HEK293 (cell line): Measurements from ENCODE around the gene ARHGEF4.

Experiments
- CTCF ChIA-PET: fragments of 350-600 bp; formaldehyde crosslinking; extraction: SDS; loops from one replicate; lab custom pipeline; 2021; ENCODE audit warnings: antibody characterized with exemption; lab: Yijun Ruan, JAX
- POLR2A ChIA-PET: fragments of 300-600 bp; formaldehyde crosslinking; extraction: SDS; loops from one replicate; lab custom pipeline; 2020; ENCODE audit warnings: antibody characterized with exemption, inconsistent platforms; lab: Yijun Ruan, JAX
- H3K27ac ChIP-seq: fragments of 200-500 bp; sonication (Bioruptor generic); 2 replicates; pipeline ENCODE4 v1.5.1; 2014; ENCODE audit warnings: low read depth, low read length, control low read depth, inconsistent platforms; ENCODE audit errors: extremely low read depth
- H3K36me3 ChIP-seq, 2 experiments: fragments of 200-500 bp in 1 of 2; sonication (Bioruptor generic) in 1 of 2; 1 replicate in 1 of 2; 2 replicates in 1 of 2; pipeline ENCODE4 v1.5.1; 2014 to 2017; ENCODE audit warnings: inconsistent platforms in 2 of 2, low read length in 2 of 2; ENCODE audit not compliant: control insufficient read depth in 2 of 2, insufficient read depth in 1 of 2
- H3K4me1 ChIP-seq: fragments of 200-500 bp; sonication (Bioruptor generic); 2 replicates; pipeline ENCODE4 v1.5.1; 2014; ENCODE audit warnings: mild to moderate bottlenecking, low read length, inconsistent platforms; ENCODE audit not compliant: control insufficient read depth, insufficient read depth
- H3K4me3 ChIP-seq: 2 replicates; pipeline ENCODE4 v1.5.1; 2011; ENCODE audit warnings: low read depth, mild to moderate bottlenecking, control low read depth, low read length, moderate library complexity
- H3K9me3 ChIP-seq: fragments of 200-500 bp; sonication (Bioruptor generic); 2 replicates; pipeline ENCODE4 v1.5.1; 2014; ENCODE audit warnings: low read depth, low read length, inconsistent platforms; ENCODE audit not compliant: control insufficient read depth, insufficient read depth
- EGR2 ChIP-seq: fragments of 450-650 bp; formaldehyde crosslinking; IDR thresholded peaks from 2 replicates; pipeline ENCODE4 v1.5.1; 2016; ENCODE audit warnings: low read depth, missing biosample characterization, missing genetic modification characterization
- FEZF1 ChIP-seq: fragments of 450-650 bp; formaldehyde crosslinking; IDR thresholded peaks from 2 replicates; pipeline ENCODE4 v1.5.1; 2016; ENCODE audit warnings: missing biosample characterization, missing genetic modification characterization
- KLF16 ChIP-seq: fragments of 450-650 bp; formaldehyde crosslinking; IDR thresholded peaks from 2 replicates; pipeline ENCODE4 v1.5.1; 2017; ENCODE audit warnings: missing biosample characterization, missing genetic modification characterization
- KLF9 ChIP-seq: fragments of 450-650 bp; formaldehyde crosslinking; IDR thresholded peaks from 2 replicates; pipeline ENCODE4 v1.5.1; 2016; ENCODE audit warnings: missing biosample characterization, missing genetic modification characterization, low read depth
- OSR2 ChIP-seq: fragments of 450-650 bp; formaldehyde crosslinking; IDR thresholded peaks from 2 replicates; pipeline ENCODE4 v1.5.1; 2016; ENCODE audit warnings: missing biosample characterization, missing genetic modification characterization
- RBAK ChIP-seq: fragments of 450-650 bp; formaldehyde crosslinking; IDR thresholded peaks from 2 replicates; pipeline ENCODE4 v1.5.1; 2016; ENCODE audit warnings: missing biosample characterization, missing genetic modification characterization
- SP3 ChIP-seq: fragments of 450-650 bp; formaldehyde crosslinking; IDR thresholded peaks from 2 replicates; pipeline ENCODE4 v1.5.1; 2016; ENCODE audit warnings: missing biosample characterization, missing genetic modification characterization
- ZBTB10 ChIP-seq: fragments of 450-650 bp; formaldehyde crosslinking; IDR thresholded peaks from 2 replicates; pipeline ENCODE4 v1.5.1; 2016; ENCODE audit warnings: missing biosample characterization, missing genetic modification characterization
- ZBTB7A ChIP-seq: fragments of 450-650 bp; formaldehyde crosslinking; IDR thresholded peaks from 2 replicates; pipeline ENCODE4 v1.5.1; 2016; ENCODE audit warnings: low read depth, missing biosample characterization, missing genetic modification characterization
- ZNF174 ChIP-seq: fragments of 450-650 bp; formaldehyde crosslinking; IDR thresholded peaks from 2 replicates; pipeline ENCODE4 v1.5.0; 2017; ENCODE audit warnings: missing biosample characterization, mild to moderate bottlenecking, missing genetic modification characterization
- ZNF239 ChIP-seq: fragments of 450-650 bp; formaldehyde crosslinking; IDR thresholded peaks from 2 replicates; pipeline ENCODE4 v1.5.1; 2016; ENCODE audit warnings: missing biosample characterization, missing genetic modification characterization
- ZNF274 ChIP-seq, 2 experiments: fragments of 200-500 bp in 1 of 2; fragments of 450-650 bp in 1 of 2; sonication (Bioruptor generic) in 1 of 2; formaldehyde crosslinking in 1 of 2; IDR thresholded peaks; 2 replicates each; pipeline versions ENCODE4 v1.5.1 to v1.6.1; 2014 to 2016; ENCODE audit warnings: borderline replicate concordance in 1 of 2, inconsistent platforms in 1 of 2, low read length in 1 of 2, missing biosample characterization in 1 of 2, missing genetic modification characterization in 1 of 2
- ZNF280C ChIP-seq: fragments of 450-650 bp; formaldehyde crosslinking; IDR thresholded peaks from 2 replicates; pipeline ENCODE4 v1.5.1; 2016; ENCODE audit warnings: missing biosample characterization, missing genetic modification characterization
- ZNF366 ChIP-seq: fragments of 450-650 bp; formaldehyde crosslinking; conservative IDR thresholded peaks from 2 replicates; pipeline ENCODE4 v1.5.1; 2016; ENCODE audit warnings: missing biosample characterization, missing genetic modification characterization
- ZNF473 ChIP-seq: fragments of 450-650 bp; formaldehyde crosslinking; IDR thresholded peaks from 2 replicates; pipeline ENCODE4 v1.5.1; 2017; ENCODE audit warnings: missing biosample characterization, missing genetic modification characterization
- ZNF660 ChIP-seq: fragments of 450-650 bp; IDR thresholded peaks from 2 replicates; pipeline ENCODE4 v1.5.1; 2018; ENCODE audit warnings: missing biosample characterization, mild to moderate bottlenecking, missing genetic modification characterization
- ZNF701 ChIP-seq: fragments of 450-650 bp; formaldehyde crosslinking; IDR thresholded peaks from 2 replicates; pipeline ENCODE4 v1.5.1; 2016; ENCODE audit warnings: missing biosample characterization, missing genetic modification characterization
- ZSCAN5A ChIP-seq: fragments of 450-650 bp; formaldehyde crosslinking; IDR thresholded peaks from 2 replicates; pipeline ENCODE4 v1.5.1; 2016; ENCODE audit warnings: missing biosample characterization, missing genetic modification characterization
- TF ChIP-seq, protein P1 (sequence below): IDR thresholded peaks from 2 replicates; pipeline ENCODE4 v1.6.1; 2011; ENCODE audit warnings: mild to moderate bottlenecking, low read depth, low read length, borderline replicate concordance
- TF ChIP-seq, protein P2 (sequence below): fragments of 450-650 bp; formaldehyde crosslinking; IDR thresholded peaks from 2 replicates; pipeline ENCODE4 v1.5.1; 2016; ENCODE audit warnings: missing biosample characterization, missing genetic modification characterization
- TF ChIP-seq, protein P3 (sequence below): fragments of 450-650 bp; formaldehyde crosslinking; IDR thresholded peaks from 2 replicates; pipeline ENCODE4 v1.5.1; 2016; ENCODE audit warnings: missing biosample characterization, missing genetic modification characterization

ARHGEF4 gene

GRCh38 chr2:131077182-131077846 is 240.6 kb downstream of the ARHGEF4 start:
- no peak overlapping the region for H3K27ac ChIP-seq
- CTCF ChIA-PET: no interaction called here
- H3K9me3 ChIP-seq: no peaks in the 10 kb centered on the region
- peaks cover 35 to 98% of the 10 kb centered on the region in 2 experiments for H3K36me3 ChIP-seq
- POLR2A ChIA-PET: interaction anchor here (0.7 to 0.8 kb wide), 2 partner anchors 13 to 403 kb away, joined by 3 to 5 read pairs; no protein-coding TSS in a partner anchor
- no peak overlapping the region for H3K4me3 ChIP-seq
- TF ChIP-seq, protein P1, sequence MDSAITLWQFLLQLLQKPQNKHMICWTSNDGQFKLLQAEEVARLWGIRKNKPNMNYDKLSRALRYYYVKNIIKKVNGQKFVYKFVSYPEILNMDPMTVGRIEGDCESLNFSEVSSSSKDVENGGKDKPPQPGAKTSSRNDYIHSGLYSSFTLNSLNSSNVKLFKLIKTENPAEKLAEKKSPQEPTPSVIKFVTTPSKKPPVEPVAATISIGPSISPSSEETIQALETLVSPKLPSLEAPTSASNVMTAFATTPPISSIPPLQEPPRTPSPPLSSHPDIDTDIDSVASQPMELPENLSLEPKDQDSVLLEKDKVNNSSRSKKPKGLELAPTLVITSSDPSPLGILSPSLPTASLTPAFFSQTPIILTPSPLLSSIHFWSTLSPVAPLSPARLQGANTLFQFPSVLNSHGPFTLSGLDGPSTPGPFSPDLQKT: no peak
- no peak for TF ChIP-seq ZNF660 (tag by site-specific recombination)
- TF ChIP-seq, protein P2, sequence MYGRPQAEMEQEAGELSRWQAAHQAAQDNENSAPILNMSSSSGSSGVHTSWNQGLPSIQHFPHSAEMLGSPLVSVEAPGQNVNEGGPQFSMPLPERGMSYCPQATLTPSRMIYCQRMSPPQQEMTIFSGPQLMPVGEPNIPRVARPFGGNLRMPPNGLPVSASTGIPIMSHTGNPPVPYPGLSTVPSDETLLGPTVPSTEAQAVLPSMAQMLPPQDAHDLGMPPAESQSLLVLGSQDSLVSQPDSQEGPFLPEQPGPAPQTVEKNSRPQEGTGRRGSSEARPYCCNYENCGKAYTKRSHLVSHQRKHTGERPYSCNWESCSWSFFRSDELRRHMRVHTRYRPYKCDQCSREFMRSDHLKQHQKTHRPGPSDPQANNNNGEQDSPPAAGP (tag by site-specific recombination): no peak
- no peak for TF ChIP-seq ZNF280C (tag by site-specific recombination)
- TF ChIP-seq SP3 (tag by site-specific recombination): no peak
- no peak for TF ChIP-seq ZNF274 (IDR thresholded peaks at IDR 0.05; ENCODE audit: low read length)
- no peak for TF ChIP-seq ZNF274 (tag by site-specific recombination; IDR thresholded peaks at IDR 0.05; ENCODE audit: borderline replicate concordance)
- TF ChIP-seq KLF9 (tag by site-specific recombination): no peak
- TF ChIP-seq ZSCAN5A (tag by site-specific recombination): no peak
- TF ChIP-seq ZBTB10: no peak
- no peak for TF ChIP-seq FEZF1 (tag by site-specific recombination)
- no peak for TF ChIP-seq ZBTB7A (tag by site-specific recombination)
- H3K4me1 ChIP-seq: no peaks in the 10 kb centered on the region

DNA sequence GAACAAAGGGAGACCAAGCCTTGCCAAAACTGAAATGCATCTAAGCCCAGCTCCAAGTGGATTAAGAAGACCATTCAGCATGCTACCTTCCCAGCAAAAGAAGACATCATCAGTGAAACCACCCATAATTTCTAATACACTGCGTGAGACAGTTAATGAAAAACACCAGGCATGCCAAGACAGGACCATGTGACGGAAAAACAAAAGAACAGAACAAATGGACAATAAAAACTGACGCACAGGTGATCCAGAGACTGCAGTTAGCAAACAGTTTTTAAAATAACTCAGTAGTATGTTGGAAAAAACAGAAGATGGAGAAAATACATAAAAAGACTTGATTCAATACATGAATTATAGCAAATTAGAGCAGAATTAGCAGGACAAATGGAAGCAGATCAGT is 241.3 kb downstream of the ARHGEF4 start:
- no peaks in the 10 kb centered on the region for H3K4me1 ChIP-seq
- H3K9me3 ChIP-seq: no peaks in the 10 kb centered on the region
- POLR2A ChIA-PET: no interaction called here
- H3K4me3 ChIP-seq: no peak overlapping the region
- no peak overlapping the region for H3K27ac ChIP-seq
- H3K36me3 ChIP-seq: peaks cover 33 to 97% of the 10 kb centered on the region in 2 experiments
- CTCF ChIA-PET: interaction anchor here (0.6 kb wide), 2 partner anchors 70 to 205 kb away, joined by 3 read pairs; no protein-coding TSS in a partner anchor
- TF ChIP-seq, protein P3, sequence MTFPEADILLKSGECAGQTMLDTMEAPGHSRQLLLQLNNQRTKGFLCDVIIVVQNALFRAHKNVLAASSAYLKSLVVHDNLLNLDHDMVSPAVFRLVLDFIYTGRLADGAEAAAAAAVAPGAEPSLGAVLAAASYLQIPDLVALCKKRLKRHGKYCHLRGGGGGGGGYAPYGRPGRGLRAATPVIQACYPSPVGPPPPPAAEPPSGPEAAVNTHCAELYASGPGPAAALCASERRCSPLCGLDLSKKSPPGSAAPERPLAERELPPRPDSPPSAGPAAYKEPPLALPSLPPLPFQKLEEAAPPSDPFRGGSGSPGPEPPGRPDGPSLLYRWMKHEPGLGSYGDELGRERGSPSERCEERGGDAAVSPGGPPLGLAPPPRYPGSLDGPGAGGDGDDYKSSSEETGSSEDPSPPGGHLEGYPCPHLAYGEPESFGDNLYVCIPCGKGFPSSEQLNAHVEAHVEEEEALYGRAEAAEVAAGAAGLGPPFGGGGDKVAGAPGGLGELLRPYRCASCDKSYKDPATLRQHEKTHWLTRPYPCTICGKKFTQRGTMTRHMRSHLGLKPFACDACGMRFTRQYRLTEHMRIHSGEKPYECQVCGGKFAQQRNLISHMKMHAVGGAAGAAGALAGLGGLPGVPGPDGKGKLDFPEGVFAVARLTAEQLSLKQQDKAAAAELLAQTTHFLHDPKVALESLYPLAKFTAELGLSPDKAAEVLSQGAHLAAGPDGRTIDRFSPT: no peak
- TF ChIP-seq KLF16 (tag by site-specific recombination): no peak
- TF ChIP-seq ZNF174 (tag by site-specific recombination): no peak
- TF ChIP-seq ZNF473 (tag by site-specific recombination): no peak
- TF ChIP-seq OSR2: no peak
- TF ChIP-seq EGR2: no peak
- TF ChIP-seq ZNF701: no peak
- no peak for TF ChIP-seq RBAK
- no peak for TF ChIP-seq ZNF239 (tag by site-specific recombination)
- no peak for TF ChIP-seq ZNF366 (tag by site-specific recombination)
